ENCODE data around the gene CAMKK2.

CAMKK2 gene

DNA sequence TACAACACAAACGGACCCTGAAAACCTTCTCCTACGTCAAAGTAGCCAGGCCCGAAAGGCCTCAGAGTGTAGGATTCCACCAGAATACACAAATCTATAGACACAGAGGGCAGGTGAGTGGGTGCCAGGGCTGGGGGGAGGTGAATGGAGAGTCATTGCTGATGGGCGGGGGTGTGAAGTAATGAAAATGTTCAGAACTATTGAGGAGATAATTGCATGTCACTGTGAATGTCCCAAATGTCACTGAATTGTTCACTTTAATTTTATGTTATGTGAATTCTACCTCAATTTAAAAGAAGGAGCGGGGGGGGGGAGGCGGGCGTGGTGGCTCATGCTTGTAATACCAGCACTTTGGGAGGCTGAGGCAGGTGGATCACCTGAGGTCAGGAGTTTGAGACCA, 50.6 kb downstream of the CAMKK2 start:
- peaks cover 22 to 39% of the 10 kb centered on the region in 2 donors for H3K36me3 ChIP-seq (ENCODE audit: control insufficient read depth in 2 of 2, insufficient read depth in 2 of 2, low read length in 2 of 2)
- H3K27ac ChIP-seq (ENCODE audit: low read length), result no peak overlapping the region
- peaks cover 7% of the 10 kb centered on the region for H3K4me1 ChIP-seq (ENCODE audit: control insufficient read depth, insufficient read depth, low read length)
- H3K27me3 ChIP-seq (ENCODE audit: control insufficient read depth in 1 of 2, insufficient read depth in 2 of 2, low read length in 2 of 2), result no peaks in the 10 kb centered on the region
- H3K9ac ChIP-seq (ENCODE audit: low read length in 2 of 2), result no peak overlapping the region
- no peak overlapping the region for H3K4me3 ChIP-seq (ENCODE audit: low read length in 2 of 2)
- no peaks in the 10 kb centered on the region for H3K9me3 ChIP-seq (ENCODE audit: control insufficient read depth in 2 of 2, low read length in 2 of 2)

GRCh38 chr12:121245031-121245430, 51.5 kb downstream of the CAMKK2 start:
- H3K27me3 ChIP-seq (ENCODE audit: control insufficient read depth in 1 of 2, insufficient read depth in 2 of 2, low read length in 2 of 2), result no peaks in the 10 kb centered on the region
- H3K4me1 ChIP-seq (ENCODE audit: control insufficient read depth, insufficient read depth, low read length), result peaks cover 16% of the 10 kb centered on the region
- H3K36me3 ChIP-seq (ENCODE audit: control insufficient read depth in 2 of 2, insufficient read depth in 2 of 2, low read length in 2 of 2), result peaks cover 15 to 35% of the 10 kb centered on the region in 2 donors
- no peaks in the 10 kb centered on the region for H3K9me3 ChIP-seq (ENCODE audit: control insufficient read depth in 2 of 2, low read length in 2 of 2)
- H3K4me3 ChIP-seq (ENCODE audit: low read length in 2 of 2), result no peak overlapping the region
- no peak overlapping the region for H3K9ac ChIP-seq (ENCODE audit: low read length in 2 of 2)
- H3K27ac ChIP-seq (ENCODE audit: low read length), result no peak overlapping the region

DNA sequence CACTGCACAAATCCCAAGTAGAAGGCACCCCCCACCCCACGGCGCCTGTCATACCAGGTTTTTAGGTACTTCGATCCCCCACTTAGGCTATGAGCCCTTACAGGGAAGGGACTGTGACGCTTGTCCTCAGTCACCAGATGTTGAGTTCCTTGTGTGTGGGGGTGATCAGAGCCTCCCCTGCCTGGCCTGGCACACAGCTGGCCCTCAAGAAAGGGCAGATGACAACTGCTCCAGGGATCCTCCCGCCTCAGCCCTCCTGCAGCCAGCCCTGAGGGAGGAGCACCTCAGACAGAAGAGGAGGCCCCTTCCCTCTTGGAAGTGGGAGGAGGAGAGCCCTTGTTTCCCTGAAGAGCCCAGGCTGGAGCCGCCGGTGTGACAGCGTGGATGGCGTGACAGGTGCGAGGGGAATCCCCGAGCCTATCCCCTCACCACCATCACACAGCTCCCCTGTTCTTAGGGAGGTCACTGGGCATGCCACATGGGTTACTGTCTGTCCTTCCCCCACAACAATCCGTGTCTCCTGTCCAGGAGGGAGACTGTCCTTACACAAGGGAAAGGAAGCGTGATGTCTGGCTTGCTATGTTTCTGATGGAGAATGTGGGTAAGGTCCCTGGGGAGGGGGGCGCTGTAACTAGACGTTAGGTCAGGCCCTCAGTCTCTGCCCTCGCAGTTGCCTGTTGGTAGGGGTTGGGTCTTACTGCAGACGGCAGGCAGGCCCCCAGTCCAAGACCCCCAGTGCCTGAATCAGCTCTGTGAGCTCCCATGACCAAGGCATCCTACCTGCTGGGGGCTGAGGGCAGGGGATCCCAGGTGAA, 55.1 kb downstream of the CAMKK2 start:
- peak overlapping the region; percentile 56 to 65 for H3K4me3 ChIP-seq (ENCODE audit: low read length in 2 of 2)
- peak overlapping the region; percentile 53 to 66 for H3K9ac ChIP-seq (ENCODE audit: low read length in 2 of 2)

DNA sequence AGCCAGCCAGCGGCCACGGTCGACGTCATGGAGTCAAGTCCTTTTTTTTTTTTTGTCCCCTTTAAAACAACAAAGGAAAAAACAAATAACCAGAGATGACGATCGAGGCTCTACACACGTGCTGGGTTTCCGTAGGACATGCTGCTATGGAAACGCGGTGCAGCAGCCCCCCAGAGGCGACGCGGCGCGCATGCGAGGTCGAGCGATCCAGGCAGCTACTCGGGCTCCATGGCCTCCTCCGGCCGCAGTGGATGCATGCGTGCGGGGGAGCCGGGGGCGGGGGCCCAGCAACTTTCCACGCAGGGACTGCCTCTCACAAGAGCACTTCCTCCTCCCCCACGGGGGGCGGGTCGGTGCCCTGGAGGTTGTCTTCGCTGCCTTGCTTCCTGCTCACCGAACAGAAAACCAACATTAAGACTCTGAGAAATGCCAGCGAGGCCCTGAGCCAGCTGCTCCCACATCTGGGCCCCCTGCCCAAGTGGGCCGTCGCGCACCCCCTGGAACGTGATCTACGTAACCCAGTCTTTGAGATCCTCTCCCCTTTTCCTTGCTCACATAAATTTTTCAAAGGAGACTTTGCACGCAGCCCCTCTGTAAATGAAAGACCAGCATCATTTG, 55.9 kb downstream of the CAMKK2 start:
- H3K4me1 ChIP-seq (ENCODE audit: control insufficient read depth, insufficient read depth, low read length), result peaks cover 48% of the 10 kb centered on the region
- H3K4me3 ChIP-seq (ENCODE audit: low read length in 2 of 2), result peak overlapping the region; percentile 56 to 65
- no peaks in the 10 kb centered on the region for H3K9me3 ChIP-seq (ENCODE audit: control insufficient read depth in 2 of 2, low read length in 2 of 2)
- H3K36me3 ChIP-seq (ENCODE audit: control insufficient read depth in 2 of 2, insufficient read depth in 2 of 2, low read length in 2 of 2), result peaks cover 0 to 5% of the 10 kb centered on the region in 2 donors
- no peaks in the 10 kb centered on the region for H3K27me3 ChIP-seq (ENCODE audit: control insufficient read depth in 1 of 2, insufficient read depth in 2 of 2, low read length in 2 of 2)
- H3K27ac ChIP-seq (ENCODE audit: low read length), result peak overlapping the region; percentile 90
- peak overlapping the region; percentile 53 to 66 for H3K9ac ChIP-seq (ENCODE audit: low read length in 2 of 2)

More for the DNA sequence above, 55.1 kb downstream of the CAMKK2 start:
- H3K4me1 ChIP-seq (ENCODE audit: control insufficient read depth, insufficient read depth, low read length), result peaks cover 48% of the 10 kb centered on the region
- H3K9me3 ChIP-seq (ENCODE audit: control insufficient read depth in 2 of 2, low read length in 2 of 2), result no peaks in the 10 kb centered on the region
- H3K27me3 ChIP-seq (ENCODE audit: control insufficient read depth in 1 of 2, insufficient read depth in 2 of 2, low read length in 2 of 2), result no peaks in the 10 kb centered on the region
- peaks cover 0 to 6% of the 10 kb centered on the region in 2 donors for H3K36me3 ChIP-seq (ENCODE audit: control insufficient read depth in 2 of 2, insufficient read depth in 2 of 2, low read length in 2 of 2)
- peak overlapping the region; percentile 90 for H3K27ac ChIP-seq (ENCODE audit: low read length)

DNA sequence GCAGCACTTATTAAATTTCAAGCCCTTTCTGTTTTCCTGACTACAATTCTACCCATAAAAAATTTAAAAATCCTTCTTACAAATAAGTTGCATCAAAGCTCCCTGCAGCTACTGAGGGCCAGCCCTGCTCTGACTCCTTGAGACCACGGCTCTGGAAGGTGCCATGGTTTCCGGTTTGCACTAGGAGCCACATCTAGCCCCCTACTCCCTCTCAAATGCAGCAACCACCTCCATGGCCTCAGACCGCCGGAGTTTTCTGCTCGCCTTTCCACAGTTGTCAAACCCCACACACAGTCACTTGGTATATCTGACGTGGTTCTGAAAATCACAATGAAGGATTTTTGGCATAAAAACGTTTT, 56.5 kb downstream of the CAMKK2 start:
- no peaks in the 10 kb centered on the region for H3K9me3 ChIP-seq (ENCODE audit: control insufficient read depth in 2 of 2, low read length in 2 of 2)
- peak overlapping the region; percentile 53 to 60 for H3K9ac ChIP-seq (ENCODE audit: low read length in 2 of 2)
- peak overlapping the region; percentile 90 for H3K27ac ChIP-seq (ENCODE audit: low read length)
- peaks cover 48% of the 10 kb centered on the region for H3K4me1 ChIP-seq (ENCODE audit: control insufficient read depth, insufficient read depth, low read length)
- peaks cover 0 to 5% of the 10 kb centered on the region in 2 donors for H3K36me3 ChIP-seq (ENCODE audit: control insufficient read depth in 2 of 2, insufficient read depth in 2 of 2, low read length in 2 of 2)
- H3K4me3 ChIP-seq (ENCODE audit: low read length in 2 of 2), result peak overlapping the region; percentile 56 to 65
- no peaks in the 10 kb centered on the region for H3K27me3 ChIP-seq (ENCODE audit: control insufficient read depth in 1 of 2, insufficient read depth in 2 of 2, low read length in 2 of 2)

- Histone ChIP-seq H3K9ac (ENCODE audit: low read length in 2 of 2) (peak overlapping the region in 1 of 2 donors; percentile 53), H3K9me3 (ENCODE audit: control insufficient read depth in 2 of 2, low read length in 2 of 2) (no peaks in the 10 kb centered on the region), H3K27ac (ENCODE audit: low read length) (peak overlapping the region; percentile 90), H3K4me3 (ENCODE audit: low read length in 2 of 2) (peak overlapping the region; percentile 56 to 65), H3K4me1 (ENCODE audit: control insufficient read depth, insufficient read depth, low read length) (peaks cover 48% of the 10 kb centered on the region), H3K36me3 (ENCODE audit: control insufficient read depth in 2 of 2, insufficient read depth in 2 of 2, low read length in 2 of 2) (peaks cover 0 to 4% of the 10 kb centered on the region in 2 donors), H3K27me3 (ENCODE audit: control insufficient read depth in 1 of 2, insufficient read depth in 2 of 2, low read length in 2 of 2) (no peaks in the 10 kb centered on the region)
These were observed 57.0 kb downstream of the CAMKK2 start for GRCh38 chr12:121239351-121240061.

DNA sequence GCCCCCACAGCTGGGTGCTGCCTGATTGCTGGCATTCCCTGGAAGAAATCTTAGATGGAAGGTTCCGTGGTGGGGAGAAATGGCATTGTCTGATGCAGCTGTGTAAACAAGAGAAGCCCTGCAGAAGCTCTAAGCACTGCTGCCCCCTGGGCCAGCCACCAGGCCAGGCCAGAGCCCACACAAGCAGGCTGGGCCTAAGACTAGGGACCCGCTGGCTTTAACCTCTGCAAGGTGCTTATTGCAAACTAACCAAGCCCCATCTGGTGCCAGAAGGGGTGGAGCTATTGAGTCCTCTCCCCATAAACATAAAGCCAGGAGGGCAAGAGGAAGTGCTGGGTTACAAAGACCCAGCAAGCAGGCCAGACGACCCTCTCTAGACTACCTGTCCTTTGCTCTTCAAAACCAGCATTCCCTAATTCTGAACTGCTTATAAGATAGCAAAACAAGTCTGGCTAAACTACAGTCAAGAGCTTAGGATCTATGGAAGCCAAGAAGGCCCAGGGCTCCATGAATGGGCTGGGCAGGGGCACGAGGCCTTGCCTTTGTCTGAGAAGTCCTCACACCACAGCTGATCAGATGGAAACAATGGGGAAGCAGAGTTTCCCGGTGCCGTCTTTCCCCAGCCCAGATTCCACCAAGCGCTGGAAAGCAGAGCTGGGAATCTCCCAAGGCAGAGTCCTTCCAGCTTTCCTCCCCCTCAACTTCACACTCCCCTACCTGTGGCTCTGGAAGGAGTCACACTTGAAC, 57.7 kb downstream of the CAMKK2 start:
- H3K9me3 ChIP-seq (ENCODE audit: control insufficient read depth in 2 of 2, low read length in 2 of 2), result no peaks in the 10 kb centered on the region
- H3K36me3 ChIP-seq (ENCODE audit: control insufficient read depth in 2 of 2, insufficient read depth in 2 of 2, low read length in 2 of 2), result peaks cover under 1 to 4% of the 10 kb centered on the region in 2 donors
- no peaks in the 10 kb centered on the region for H3K27me3 ChIP-seq (ENCODE audit: control insufficient read depth in 1 of 2, insufficient read depth in 2 of 2, low read length in 2 of 2)
- peak overlapping the region; percentile 90 for H3K27ac ChIP-seq (ENCODE audit: low read length)
- peaks cover 48% of the 10 kb centered on the region for H3K4me1 ChIP-seq (ENCODE audit: control insufficient read depth, insufficient read depth, low read length)
- peak overlapping the region in 1 of 2 donors; percentile 9 for H3K9ac ChIP-seq (ENCODE audit: low read length in 2 of 2)
- H3K4me3 ChIP-seq (ENCODE audit: low read length in 2 of 2), result peak overlapping the region in 1 of 2 donors; percentile 0

DNA sequence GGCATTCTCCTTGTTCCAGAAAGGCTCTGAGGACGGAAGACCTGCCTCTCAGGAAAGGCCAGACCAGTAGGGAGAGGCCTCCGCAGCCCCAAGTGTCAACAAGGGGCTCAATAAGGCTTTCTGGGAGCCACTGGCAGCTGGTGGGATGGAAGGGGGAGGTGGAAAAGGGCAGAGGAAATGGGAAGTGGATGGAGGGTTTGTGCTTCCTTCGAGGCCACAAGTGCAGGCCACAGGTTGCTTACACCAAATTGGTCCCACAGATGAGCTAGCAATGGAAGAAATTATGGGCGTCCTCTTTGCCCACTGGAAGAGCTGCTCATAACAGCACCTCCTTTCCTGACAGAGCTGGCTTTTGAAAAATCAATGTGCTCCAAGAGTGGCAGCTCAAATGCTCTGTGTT, 58.4 kb downstream of the CAMKK2 start:
- Histone ChIP-seq H3K4me3 (ENCODE audit: low read length in 2 of 2) (no peak overlapping the region), H3K9me3 (ENCODE audit: control insufficient read depth in 2 of 2, low read length in 2 of 2) (no peaks in the 10 kb centered on the region), H3K27me3 (ENCODE audit: control insufficient read depth in 1 of 2, insufficient read depth in 2 of 2, low read length in 2 of 2) (no peaks in the 10 kb centered on the region), H3K9ac (ENCODE audit: low read length in 2 of 2) (no peak overlapping the region), H3K27ac (ENCODE audit: low read length) (peak overlapping the region; percentile 90), H3K4me1 (ENCODE audit: control insufficient read depth, insufficient read depth, low read length) (peaks cover 48% of the 10 kb centered on the region), H3K36me3 (ENCODE audit: control insufficient read depth in 2 of 2, insufficient read depth in 2 of 2, low read length in 2 of 2) (peaks cover 4 to 10% of the 10 kb centered on the region in 2 donors)

- Histone ChIP-seq H3K4me1 (ENCODE audit: control insufficient read depth, insufficient read depth, low read length) (peaks cover 48% of the 10 kb centered on the region), H3K36me3 (ENCODE audit: control insufficient read depth in 2 of 2, insufficient read depth in 2 of 2, low read length in 2 of 2) (peaks cover 10 to 11% of the 10 kb centered on the region in 2 donors), H3K4me3 (ENCODE audit: low read length in 2 of 2) (peak overlapping the region in 1 of 2 donors; percentile 22), H3K9ac (ENCODE audit: low read length in 2 of 2) (no peak overlapping the region), H3K27me3 (ENCODE audit: control insufficient read depth in 1 of 2, insufficient read depth in 2 of 2, low read length in 2 of 2) (no peaks in the 10 kb centered on the region), H3K9me3 (ENCODE audit: control insufficient read depth in 2 of 2, low read length in 2 of 2) (no peaks in the 10 kb centered on the region), H3K27ac (ENCODE audit: low read length) (peak overlapping the region; percentile 90)
These were observed 59.1 kb downstream of the CAMKK2 start for GRCh38 chr12:121237415-121237814.

- H3K9ac ChIP-seq (ENCODE audit: low read length in 2 of 2), result no peak overlapping the region
- no peak overlapping the region for H3K4me3 ChIP-seq (ENCODE audit: low read length in 2 of 2)
- H3K4me1 ChIP-seq (ENCODE audit: control insufficient read depth, insufficient read depth, low read length), result peaks cover 48% of the 10 kb centered on the region
- no peak overlapping the region for H3K27ac ChIP-seq (ENCODE audit: low read length)
- no peaks in the 10 kb centered on the region for H3K9me3 ChIP-seq (ENCODE audit: control insufficient read depth in 2 of 2, low read length in 2 of 2)
- H3K36me3 ChIP-seq (ENCODE audit: control insufficient read depth in 2 of 2, insufficient read depth in 2 of 2, low read length in 2 of 2), result peaks cover 10 to 14% of the 10 kb centered on the region in 2 donors
- H3K27me3 ChIP-seq (ENCODE audit: control insufficient read depth in 1 of 2, insufficient read depth in 2 of 2, low read length in 2 of 2), result no peaks in the 10 kb centered on the region
These were observed 59.7 kb downstream of the CAMKK2 start for GRCh38 chr12:121236776-121237175.

Measured in stomach smooth muscle (tissue), 2 donors.